ACHN (cell line): ENCODE measurements around the gene PADI6.

ENCODE experiments used
- DNase-seq: peaks from one replicate; pipeline ENCODE4 v3.0.0-alpha.2; 2015
- in situ Hi-C: cut with HindIII; loops from 2 replicates; pipeline ENCODE4 v1.10.0; 2017; ENCODE audit warnings: low sequenced_read_pairs, low pct_ligation_motif_present, low pct_unique_long_range_greater_than_20kb

The PADI6 gene

DNA sequence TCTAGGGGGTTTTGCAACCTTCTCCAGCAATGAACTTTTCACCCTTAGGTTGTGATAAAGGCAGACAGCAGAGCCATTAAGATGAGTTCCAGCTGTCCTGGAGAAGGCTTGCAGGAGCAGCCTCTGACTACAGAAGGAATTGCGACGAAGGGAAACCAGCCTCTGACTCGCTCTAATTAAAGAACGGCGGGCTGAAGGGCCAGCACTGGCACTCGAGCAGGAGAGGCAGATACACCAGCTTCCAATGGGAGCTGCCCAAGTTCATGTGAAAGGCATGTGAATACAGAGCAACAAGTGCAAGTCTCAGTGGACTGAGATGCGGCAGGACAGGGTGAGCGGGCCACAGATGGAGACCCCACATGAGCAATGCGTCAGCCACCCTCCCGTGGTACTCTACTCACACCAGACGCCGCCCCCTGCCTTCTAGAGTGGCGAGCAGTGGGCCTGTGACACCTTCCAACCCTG, 51.8 kb downstream of the PADI6 start:
- no peak for DNase-seq
- in situ Hi-C loops: no loop called here

DNA sequence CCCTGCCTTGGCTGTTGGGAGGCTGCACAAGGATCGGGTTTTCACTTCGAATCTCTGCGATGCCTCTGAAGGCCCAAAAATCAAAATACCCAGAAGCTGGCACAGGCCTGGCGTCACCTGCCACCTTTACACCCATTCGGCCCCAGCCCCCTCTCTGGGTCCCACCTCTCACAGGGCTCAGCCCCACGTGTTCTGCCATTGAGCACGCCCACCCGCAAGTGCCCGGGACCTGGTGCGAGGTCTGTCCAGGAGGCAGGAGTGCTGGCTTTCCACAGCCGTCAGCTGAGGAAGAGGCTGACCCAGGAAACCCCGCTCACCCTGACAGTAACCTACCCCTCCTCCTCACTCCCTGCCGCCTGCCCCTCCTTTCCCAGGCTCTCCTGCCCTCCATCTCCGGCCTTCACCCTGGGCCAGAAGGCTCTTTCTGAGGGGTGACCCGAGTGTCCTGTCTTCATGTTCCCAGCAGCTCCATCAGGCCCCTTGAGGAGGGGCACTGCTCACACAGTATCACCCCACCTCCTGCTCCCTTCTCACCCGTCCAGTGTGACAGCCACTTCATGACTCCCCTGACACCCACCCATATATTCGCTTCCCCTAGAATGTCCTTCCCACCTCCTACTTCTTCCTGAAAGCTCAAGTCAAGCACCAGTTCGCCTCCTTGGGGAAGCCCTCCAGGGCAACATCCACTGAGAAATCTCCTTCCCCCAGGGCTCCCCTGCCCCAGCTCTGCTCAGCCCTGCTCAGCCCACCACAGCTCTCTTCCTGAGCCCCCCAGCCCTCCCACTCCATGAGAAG, 54.0 kb downstream of the PADI6 start:
- DNase-seq: no peak
- in situ Hi-C loops: no loop called here

DNA sequence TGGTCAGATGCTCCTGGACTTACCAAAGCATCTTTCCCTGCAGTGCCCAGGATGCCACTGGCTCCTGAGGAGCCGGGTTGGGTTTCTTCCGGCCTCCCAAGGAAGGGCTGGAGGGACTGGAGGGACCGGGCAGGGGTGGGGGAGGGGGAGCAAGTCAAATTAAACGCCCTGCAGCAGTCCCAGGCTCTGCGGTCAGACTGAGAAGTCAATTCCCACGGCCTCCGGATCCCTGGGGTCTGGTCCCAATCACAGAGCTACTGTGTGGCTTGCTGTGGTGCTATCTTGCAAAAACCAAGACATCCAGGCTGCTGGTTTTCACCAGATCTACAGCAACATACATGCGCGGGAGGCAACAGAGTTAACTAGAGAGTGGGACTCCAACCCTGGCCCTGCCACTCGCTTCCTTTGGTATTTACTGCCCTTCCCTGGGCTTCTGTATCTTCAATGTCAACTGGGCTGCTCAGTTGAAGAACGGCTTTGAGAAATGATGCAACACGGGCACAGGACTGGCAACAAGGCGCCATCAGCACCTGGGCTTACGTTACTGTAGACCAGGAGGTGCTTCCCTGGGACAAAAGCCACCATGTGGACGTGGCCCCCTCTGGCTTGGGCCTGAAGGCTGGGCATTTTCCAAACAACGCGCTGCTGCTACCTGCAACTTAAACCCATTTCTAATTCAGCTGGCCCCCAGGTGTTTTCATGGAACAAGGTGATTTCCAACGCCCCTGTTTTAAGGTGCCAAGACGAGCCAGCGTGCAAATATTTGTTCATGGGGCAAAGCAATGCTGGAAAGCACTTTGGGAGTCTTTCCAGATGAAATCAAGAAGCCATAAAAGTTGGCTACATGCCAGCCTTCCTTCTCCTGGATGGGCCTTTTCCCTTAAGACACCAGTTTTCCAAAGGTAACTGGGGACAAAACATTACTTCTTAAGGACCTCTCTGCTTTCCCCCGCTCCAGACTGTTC, 56.0 kb downstream of the PADI6 start:
- DNase-seq: no peak
- in situ Hi-C loops: no loop called here

DNA sequence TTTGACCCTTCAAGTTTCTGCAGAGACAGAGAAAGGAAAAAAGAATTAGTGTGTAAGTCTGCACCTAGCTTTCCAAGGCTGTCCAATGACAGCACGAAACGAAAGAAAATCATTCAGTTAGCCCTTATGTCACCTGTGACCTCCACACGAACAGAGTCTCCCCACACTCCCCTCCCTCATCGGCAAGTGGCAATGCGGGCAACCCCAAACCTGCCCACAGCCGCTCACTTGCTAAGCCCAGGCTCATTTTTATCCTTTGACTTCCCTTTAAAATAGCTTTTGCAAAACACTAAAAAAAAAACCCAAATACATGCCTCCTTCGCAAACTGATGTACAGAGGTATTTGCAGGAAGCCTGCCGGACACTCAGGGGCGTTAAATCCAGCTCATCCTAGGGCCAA, 57.2 kb downstream of the PADI6 start:
- no peak for DNase-seq
- in situ Hi-C loops: no loop called here

DNA sequence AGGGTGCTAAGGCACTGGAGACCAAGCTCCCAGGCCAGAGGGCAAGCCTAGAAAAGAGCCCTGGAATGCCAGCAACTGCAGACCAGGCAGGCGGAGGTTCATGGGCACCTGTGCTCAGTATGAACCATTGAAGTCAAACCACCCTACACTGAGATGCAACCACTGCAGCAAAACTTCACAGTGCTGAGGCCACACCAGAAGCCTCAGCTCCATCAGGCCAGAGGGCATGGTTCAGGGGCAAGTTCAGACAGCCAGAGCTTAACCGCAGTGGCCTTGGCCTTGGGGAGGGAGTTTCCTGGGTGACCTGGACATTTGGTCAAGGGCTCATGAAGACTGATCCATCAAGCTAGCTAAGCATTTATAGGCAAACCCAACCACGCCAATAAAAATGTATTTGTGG, 60.4 kb downstream of the PADI6 start:
- in situ Hi-C loops: no loop called here
- DNase-seq: no peak

DNA sequence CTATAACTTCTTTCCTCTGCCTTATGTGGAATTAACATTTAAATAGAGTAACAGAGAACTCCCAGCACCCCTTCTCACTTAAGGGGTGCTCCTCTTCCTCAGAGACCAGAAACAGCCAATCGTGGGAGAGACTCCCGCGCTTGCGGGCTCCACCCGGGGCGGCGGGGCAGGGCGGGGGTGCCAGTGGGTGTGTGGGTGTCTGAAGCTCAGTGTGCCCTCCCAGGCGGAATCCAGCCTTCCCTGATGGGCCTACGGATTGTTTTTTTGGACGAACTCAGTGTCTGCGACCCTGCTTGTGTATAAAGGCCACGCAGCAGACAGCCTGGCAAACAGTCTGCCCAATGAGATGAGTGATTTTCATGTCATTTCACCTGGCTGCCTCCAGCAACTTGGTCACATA, 61.3 kb downstream of the PADI6 start:
- no peak for DNase-seq
- in situ Hi-C loops: no loop called here

DNA sequence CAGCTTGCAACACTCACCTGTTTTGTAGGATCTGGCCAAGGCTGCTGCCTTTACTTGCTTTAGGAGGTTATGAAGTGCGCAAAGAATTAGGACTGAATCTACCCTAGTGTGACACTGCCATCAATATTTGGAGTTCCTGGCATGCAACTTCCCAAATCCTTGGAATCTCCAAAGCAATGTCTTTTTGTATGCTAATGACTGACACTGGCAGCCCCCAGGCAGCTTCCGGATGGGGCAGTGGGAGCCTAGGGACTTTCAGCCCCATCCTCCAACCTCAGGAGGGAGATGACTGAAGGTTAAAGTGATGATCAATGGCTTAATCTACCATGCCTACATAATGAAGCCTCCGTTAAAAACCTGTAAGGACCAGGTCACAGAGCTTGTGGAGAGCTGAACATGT, 62.0 kb downstream of the PADI6 start:
- DNase-seq: no peak
- in situ Hi-C loops: no loop called here

DNA sequence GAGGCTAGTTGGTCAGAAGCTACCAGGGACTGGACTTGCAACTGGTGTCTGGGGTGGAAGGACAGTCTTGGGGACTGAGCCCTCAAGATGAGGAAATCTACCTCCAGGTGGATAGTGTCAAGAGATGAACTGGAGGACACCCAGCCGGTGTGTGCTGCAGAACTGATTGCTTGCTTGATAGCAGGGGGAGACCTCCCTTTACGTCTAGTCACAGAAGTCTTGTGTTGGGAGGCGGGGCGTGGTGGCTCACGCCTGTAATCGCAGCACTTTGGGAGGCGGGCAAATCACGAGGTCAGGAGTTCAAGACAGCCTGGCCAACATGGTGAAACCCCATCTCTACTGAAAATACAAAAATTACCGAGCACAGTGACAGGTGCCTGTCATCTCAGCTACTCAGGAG, 62.6 kb downstream of the PADI6 start:
- in situ Hi-C loops: no loop called here
- no peak for DNase-seq

DNA sequence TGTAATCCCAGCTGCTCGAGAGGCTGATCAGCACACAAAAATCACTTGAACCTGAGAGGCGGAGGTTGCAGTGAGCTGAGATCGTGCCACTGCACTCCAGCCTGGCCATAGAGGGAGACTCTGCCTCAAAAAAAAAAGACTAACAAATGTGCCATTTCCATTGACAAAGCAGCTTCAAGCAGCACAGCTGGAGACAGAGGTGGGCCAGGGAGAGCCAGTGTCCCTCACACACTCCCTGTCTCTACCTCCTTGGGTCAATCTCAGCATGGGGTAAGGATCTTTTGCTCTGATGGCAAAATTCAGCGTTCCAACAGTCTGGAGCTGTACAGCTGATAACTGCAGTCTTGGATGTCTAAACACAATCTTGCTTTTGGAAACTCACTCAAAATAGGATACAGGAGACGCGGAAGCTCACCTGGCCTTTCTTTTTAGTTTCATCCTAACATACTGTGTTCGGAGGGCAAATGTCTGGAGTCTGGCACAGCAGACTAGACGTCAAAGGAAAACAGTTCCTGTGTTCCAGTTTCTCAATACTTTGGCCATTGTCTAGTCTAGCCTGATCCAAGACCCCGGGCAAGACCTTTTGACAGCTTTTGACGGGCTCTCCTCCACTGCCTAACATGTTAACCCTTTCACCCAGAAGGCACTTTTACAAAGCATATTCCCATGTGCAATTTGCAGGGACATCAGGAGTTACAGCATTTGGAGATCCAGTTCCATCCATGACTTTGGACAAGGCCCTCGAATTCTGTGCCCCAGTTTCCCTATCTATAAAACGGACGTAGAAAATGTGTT, 64.6 kb downstream of the PADI6 start:
- in situ Hi-C loops: no loop called here
- no peak for DNase-seq

DNA sequence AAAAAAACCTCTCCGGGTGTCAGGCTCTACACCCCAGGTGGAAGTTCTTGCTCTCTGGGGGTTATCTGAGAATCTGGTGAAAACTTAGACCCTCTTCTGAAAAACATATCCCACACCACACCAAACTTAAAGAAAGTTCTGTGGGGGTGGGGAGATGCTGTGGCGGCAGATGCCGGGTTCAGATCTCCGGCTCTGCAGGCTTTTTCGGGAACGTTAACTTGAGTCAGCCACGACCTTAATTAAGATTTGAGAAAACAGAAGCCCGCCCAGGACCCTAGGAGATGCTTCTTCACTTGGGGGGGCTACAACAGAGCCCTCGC, 65.2 kb downstream of the PADI6 start:
- in situ Hi-C loops: no loop called here
- no peak for DNase-seq

DNA sequence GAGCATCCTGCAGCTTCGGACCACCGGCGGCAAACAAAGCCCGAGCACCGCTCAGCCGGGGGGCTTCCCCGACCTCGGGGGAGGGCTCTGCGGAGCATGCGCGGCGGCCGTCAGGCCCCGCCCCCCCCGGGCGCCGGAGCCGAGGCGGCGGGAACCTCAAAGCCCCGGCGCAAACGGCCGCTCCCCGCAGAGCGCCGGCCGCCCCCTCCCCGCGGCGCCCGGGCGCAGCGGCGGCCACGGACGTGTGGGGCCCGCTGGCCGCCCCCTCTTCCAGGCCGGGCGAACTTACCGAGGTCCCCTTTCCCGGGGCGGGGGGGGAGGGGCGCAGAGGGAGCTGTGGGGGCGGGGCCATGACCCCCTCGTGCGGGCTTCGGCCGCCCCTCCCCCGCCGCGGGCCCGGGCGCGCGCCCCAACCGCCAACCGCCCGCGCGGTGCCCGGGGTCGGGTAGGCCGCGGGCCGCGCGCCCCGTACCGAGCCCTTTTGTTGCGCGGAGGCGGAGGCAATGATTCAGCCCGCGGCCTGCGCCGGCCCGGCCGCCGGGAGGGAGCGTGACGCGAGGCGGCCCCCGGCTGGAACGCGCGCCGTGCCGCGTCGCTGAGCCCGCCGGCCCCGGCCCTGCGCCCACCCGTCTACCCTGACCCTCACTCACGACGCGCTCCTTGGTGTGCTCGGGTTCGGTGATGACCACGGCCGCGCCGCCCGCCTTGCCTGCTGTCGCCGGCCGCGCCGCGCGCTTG, 65.8 kb downstream of the PADI6 start:
- in situ Hi-C loops: no loop called here

DNA sequence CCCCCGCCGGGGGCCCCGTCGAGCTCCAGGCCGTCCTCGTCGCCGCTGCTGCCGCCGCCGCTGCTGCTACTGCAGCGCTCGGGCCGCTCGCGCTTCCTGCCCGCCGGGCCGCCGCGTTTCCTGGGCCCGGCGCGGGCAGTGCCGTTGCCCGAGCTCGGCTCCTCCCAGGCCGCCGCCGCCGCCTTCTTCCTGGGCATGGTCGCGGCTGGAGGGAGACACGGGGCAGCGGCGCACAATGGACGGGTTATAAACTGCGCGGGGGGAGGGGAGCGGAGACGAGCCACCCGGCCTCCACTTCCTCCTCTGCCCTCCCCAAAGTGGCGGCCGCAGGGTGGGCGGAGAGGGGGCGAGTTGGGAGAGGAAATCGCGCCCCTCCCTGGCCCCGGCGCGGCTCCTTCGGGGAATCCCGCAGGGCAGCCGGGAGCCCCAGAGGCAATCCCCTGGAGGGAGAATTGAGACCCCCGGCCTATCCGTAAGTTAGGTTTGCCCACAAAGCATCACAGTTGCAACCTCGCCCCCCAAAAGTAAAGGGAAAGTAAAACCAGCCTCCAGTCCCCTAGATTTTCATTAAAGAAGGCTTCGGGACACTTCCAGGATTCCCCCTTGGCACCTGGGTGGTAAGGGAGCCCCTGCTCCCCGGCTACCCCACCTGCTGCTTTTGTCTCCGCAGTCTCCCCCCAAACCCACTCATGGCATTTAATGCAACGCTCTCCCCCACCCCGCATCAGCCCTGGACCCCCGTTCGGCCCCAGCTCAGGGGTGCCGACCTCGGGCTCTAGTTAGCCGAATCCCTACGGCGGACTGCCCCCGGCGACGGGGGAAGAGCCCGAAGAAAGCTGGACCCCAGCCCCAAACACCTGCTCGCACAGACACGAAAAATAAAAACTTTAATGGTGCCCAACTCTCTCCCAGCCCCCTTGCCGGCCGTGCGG, 66.6 kb downstream of the PADI6 start:
- DNase-seq: peak; percentile 61
- in situ Hi-C loops: no loop called here

More for the DNA sequence above, 65.8 kb downstream of the PADI6 start:
- peak; percentile 39 for DNase-seq

DNA sequence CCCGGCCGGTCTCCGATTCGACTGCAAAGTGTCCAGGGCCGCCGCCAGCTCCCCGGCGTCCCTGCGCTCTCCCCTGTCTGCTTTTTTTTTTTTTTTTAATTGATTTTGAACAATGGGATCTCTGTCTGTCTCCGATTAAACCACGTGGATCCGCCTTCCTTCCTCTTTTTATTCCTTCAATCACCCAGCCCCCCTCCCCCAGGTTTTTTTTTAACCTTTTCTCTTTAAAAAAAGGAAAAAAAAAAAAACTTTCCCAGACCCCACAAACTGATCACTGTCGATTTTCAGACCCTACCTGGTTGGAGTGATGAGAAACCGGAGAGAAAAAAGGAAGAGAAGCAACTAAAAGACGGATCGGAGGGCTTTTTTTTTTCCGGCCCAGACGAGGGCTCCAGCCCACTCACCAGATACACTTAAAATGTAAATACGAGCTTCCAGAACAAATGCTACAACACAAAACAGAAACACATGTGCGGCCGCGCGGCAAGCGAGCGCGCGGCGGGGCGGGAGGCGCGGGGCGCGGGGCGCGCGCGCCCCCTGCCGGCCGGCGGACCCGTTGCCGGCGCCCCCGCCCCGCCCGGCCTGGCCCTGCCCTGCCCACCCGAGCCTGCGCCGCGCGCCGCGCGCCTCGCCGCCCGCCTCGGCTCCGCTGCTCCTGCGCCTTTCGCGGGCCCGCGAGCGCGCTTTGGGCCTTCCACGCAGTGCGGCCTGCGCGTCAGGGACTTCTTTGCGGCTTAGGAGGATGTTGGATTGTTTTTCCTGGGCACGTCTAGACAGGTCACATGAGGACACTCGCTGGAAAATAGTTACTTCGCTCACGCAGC, 67.5 kb downstream of the PADI6 start, which contains the start of gene RCC2:
TSS of gene RCC2 (minus strand) at position 428 of the 824 bp plus-strand sequence. CDS start 1,163 bp downstream, outside the sequence.
- in situ Hi-C loops: no loop called here
- DNase-seq: peak; percentile 69

DNA sequence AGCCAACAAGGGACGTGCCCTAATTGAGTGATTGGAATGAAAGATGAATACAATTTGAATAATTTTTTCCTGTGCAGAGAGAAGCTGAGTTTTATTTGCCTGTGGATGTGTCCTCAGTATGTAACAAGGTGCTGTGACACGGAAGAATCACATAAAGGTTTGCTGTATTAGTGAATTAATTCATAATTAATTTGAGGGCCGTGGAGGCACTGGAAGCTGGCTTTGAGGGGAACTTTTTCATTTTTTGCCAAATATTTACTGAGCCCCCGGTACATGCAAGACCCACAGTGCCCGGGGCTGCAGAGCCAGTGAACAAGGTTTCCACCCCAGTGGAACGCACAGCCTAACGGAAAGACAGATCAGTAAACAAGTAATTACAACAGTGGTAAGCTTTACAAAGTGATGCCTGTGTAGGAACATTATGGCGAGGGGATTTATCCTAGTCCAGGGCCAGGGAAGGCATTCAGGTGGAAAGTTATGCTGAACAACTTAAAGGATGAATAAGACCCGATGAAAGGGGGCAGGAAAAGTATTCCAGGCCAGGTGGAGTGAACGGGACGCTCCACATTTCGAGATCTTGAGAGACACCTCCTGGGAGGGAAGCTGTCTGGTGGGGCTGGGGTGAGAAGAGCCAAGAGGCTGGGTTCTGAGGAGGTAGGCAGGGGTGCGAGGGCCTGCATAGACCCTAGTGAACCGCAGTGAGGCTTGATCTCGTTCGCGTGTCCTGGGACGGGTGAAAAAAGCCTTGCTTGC, 68.3 kb downstream of the PADI6 start:
- in situ Hi-C loops: no loop called here
- DNase-seq: no peak

DNA sequence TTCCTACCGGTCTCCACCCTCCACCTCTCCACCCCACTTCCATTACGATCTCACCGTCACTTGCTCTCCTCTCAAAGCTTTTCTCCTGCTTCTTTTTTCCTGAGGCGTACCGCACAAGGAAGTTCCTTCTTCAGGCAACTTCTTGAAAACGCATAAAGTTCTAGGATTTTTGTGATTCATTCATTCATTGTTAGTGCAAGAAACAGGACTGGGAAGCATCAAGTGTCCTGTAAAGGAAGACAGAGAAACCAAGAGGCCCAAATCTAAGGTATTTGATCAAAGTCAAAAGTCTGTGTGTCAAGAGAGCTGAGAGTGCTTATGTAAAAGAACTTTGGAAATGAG, 68.8 kb downstream of the PADI6 start:
- DNase-seq: no peak
- in situ Hi-C loops: no loop called here
